Esophagus mucosa (tissue), 1 donor: ENCODE measurements around the gene PPM1N. TPM values are rescaled to one million over a fixed set of nuclear protein-coding genes. Genes with fewer than 3 reads are reported as not detected.

ENCODE experiments used
- ATAC-seq: fragments of 200-7000 bp; cut with Tn5 transposase; one replicate; pipeline ENCODE4 v1.9.1; 2020
- total RNA-seq: library from RNA; stranded (reverse); gene quantifications from one replicate; pipeline ENCODE4 v1.2.4, GENCODE V29; 2023
- donor health status: DM: yes; HTN: yes; CAD: no.

PPM1N gene
- total RNA-seq, 1 donor from 2014 or later, result 2.4 TPM

DNA sequence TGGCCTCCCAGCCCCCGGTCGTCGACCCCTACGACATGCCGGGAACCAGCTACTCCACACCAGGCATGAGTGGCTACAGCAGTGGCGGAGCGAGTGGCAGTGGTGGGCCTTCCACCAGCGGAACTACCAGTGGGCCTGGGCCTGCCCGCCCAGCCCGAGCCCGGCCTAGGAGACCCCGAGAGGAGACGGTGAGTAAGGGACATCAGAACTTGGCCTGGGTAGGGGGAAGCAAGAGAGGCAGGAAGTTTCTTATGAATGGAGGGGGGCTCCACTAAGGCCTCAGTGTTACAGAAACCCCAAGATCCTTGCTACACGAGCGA is 27.5 kb upstream of the PPM1N start:
- ATAC-seq, result no peak

DNA sequence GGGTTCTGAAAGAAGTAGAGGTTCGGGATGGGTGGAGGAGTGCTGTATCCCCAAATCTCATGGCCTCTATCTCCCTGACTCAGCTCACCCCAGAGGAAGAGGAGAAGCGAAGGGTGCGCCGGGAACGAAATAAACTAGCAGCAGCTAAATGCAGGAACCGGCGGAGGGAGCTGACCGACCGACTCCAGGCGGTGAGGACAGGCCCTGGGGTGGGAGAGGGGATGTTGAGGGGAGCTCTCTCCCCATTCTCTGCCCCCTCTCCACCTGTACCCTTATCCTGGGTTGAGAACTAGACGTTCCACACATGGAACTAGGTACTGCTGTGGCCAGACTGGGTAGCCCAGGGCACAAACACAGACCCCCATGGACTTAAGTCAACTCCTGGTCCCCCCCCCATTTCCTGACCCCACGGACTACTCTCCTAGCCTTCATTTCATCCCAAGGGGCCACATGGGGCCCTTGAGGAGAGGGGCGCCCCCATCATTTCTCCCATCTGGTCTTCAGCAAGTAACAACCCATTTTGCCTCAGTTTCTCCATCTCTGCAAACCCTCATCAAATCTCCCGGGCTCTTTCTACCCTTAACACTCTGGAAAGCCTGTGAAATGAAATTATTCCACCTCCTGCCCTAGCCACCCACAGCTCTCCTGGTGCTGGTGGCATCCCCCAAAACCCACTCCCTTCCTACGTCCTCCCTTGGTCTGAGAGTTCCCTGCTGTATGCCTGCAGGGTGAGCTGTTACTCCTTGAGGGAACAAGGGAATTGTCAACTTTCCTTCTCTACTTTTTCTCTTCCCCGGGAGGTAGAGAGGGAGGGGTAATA is 26.9 kb upstream of the PPM1N start:
- ATAC-seq, result no peak

DNA sequence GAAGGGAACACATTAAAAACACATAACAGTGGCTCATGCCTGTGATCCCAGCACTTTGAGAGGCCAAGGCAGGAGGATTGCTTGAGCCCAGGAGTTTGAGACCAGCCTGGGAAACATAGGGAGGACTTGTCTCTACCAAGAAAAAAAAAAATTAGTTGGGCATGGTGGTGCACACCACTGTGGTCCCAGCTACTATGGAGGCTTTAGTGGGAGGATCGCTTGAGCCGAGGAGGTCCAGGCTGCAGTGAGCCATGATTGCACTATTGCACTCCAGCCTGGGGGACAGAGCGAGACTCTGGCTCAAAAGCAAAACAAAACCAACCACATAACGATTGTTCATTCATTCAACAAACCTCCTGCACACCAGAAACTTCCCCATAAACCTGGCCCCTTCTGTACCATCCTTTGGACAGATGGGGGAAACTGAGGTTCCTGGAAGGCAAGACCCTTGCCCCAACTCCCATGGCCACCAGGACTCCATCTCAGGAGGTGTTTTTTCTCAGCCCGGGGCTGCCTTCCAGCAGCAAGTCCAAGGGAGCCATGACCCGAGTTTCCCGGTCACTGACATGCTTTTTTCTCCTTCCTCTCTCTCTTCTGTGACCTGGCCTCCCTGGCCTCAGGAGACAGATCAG is 26.2 kb upstream of the PPM1N start:
- no peak for ATAC-seq

DNA sequence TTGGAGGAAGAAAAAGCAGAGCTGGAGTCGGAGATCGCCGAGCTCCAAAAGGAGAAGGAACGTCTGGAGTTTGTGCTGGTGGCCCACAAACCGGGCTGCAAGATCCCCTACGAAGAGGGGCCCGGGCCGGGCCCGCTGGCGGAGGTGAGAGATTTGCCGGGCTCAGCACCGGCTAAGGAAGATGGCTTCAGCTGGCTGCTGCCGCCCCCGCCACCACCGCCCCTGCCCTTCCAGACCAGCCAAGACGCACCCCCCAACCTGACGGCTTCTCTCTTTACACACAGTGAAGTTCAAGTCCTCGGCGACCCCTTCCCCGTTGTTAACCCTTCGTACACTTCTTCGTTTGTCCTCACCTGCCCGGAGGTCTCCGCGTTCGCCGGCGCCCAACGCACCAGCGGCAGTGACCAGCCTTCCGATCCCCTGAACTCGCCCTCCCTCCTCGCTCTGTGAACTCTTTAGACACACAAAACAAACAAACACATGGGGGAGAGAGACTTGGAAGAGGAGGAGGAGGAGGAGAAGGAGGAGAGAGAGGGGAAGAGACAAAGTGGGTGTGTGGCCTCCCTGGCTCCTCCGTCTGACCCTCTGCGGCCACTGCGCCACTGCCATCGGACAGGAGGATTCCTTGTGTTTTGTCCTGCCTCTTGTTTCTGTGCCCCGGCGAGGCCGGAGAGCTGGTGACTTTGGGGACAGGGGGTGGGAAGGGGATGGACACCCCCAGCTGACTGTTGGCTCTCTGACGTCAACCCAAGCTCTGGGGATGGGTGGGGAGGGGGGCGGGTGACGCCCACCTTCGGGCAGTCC is 25.5 kb upstream of the PPM1N start:
- ATAC-seq, result no peak

DNA sequence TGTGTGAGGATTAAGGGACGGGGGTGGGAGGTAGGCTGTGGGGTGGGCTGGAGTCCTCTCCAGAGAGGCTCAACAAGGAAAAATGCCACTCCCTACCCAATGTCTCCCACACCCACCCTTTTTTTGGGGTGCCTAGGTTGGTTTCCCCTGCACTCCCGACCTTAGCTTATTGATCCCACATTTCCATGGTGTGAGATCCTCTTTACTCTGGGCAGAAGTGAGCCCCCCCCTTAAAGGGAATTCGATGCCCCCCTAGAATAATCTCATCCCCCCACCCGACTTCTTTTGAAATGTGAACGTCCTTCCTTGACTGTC is 24.9 kb upstream of the PPM1N start:
- no peak for ATAC-seq

DNA sequence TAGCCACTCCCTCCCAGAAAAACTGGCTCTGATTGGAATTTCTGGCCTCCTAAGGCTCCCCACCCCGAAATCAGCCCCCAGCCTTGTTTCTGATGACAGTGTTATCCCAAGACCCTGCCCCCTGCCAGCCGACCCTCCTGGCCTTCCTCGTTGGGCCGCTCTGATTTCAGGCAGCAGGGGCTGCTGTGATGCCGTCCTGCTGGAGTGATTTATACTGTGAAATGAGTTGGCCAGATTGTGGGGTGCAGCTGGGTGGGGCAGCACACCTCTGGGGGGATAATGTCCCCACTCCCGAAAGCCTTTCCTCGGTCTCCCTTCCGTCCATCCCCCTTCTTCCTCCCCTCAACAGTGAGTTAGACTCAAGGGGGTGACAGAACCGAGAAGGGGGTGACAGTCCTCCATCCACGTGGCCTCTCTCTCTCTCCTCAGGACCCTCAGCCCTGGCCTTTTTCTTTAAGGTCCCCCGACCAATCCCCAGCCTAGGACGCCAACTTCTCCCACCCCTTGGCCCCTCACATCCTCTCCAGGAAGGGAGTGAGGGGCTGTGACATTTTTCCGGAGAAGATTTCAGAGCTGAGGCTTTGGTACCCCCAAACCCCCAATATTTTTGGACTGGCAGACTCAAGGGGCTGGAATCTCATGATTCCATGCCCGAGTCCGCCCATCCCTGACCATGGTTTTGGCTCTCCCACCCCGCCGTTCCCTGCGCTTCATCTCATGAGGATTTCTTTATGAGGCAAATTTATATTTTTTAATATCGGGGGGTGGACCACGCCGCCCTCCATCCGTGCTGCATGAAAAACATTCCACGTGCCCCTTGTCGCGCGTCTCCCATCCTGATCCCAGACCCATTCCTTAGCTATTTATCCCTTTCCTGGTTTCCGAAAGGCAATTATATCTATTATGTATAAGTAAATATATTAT is 24.3 kb upstream of the PPM1N start:
- ATAC-seq, result no peak

DNA sequence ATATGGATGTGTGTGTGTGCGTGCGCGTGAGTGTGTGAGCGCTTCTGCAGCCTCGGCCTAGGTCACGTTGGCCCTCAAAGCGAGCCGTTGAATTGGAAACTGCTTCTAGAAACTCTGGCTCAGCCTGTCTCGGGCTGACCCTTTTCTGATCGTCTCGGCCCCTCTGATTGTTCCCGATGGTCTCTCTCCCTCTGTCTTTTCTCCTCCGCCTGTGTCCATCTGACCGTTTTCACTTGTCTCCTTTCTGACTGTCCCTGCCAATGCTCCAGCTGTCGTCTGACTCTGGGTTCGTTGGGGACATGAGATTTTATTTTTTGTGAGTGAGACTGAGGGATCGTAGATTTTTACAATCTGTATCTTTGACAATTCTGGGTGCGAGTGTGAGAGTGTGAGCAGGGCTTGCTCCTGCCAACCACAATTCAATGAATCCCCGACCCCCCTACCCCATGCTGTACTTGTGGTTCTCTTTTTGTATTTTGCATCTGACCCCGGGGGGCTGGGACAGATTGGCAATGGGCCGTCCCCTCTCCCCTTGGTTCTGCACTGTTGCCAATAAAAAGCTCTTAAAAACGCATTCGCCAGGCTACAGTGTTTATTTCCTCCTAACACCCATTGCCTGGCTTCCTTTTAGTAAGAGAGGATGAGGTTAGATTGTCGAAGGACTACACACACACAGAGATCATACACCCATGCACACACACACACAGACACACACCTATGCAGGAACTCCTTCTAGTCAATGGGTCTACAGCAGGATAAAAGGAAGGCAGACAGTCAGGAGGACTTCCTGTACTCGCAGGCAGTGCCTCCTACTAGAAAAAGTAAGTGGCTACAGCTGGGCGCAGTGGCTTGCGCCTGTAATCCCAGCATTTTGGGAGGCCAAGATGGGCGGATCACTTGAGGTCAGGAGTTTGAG is 23.4 kb upstream of the PPM1N start:
- ATAC-seq, result no peak

DNA sequence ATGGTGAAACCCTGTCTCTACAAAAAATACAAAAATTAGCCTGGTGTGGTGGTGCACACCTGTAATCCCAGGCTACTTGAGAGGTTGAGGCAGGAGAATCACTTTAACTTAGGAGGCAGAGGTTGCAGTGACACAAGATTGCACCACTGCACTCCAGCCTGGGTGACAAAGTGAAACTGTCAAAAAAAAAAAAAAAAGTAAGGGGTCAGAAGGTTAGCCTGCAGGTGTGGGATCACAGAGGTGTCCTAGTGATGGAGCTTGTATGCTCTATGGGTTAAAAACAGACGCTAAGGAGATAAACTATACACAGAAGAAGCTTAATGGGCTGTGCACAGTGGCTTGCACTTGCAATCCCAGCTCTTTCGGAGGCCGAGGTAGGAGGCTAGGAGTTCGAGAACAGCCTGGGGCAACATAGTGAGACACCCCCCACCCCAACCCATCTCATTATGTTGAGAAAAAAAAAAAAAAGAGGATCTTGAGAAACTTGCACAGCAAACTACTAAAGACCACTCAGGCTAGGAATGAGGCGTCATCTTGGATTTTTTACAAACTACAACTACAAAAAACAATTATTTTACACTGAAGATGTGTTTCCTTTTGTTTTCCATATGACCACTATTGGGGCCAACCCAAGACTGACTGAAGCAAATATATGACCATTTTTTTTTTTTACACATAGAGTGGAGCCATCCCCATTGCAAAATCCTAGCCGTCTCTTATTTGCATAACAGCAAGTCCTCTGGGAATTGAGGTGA is 22.5 kb upstream of the PPM1N start:
- ATAC-seq, result no peak

DNA sequence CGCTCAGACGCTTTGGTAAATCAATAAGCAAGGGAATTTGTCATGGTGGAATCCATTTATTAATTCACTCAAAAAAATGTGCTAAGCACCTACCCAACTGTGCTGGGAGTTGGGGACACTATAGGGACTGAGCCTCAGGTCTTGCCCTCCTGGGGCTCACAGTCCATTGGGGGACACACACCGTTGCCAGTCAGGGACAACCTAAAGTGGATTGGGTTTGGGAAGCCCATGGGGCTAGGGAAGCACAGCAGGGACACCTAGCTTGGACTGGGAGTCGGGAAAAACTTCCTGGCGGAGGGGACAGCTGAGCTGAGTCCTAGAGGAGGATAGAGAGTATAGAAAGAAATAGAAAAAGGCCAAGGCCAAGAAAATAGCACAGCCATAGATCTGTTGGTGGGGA is 21.9 kb upstream of the PPM1N start:
- ATAC-seq, result no peak

DNA sequence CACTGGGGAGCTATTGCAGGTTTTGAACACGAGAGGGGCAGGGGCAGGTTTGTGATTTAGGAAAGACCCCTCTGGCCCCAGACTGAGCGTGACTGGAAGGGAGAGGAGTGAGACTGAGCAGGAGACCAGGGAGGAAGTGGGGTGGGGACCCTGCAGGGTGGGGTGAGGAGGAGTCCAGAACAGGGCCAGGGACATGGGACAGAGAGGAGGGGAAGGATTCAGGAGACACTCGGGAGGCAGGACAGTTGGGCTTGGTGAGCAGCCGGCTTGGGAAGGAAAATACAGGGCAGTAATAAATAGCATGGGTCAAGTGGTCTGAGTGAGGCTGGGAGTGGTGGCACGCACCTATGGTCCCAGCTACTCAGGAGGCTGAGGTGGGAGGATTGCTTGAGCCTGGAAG is 21.1 kb upstream of the PPM1N start:
- no peak for ATAC-seq

DNA sequence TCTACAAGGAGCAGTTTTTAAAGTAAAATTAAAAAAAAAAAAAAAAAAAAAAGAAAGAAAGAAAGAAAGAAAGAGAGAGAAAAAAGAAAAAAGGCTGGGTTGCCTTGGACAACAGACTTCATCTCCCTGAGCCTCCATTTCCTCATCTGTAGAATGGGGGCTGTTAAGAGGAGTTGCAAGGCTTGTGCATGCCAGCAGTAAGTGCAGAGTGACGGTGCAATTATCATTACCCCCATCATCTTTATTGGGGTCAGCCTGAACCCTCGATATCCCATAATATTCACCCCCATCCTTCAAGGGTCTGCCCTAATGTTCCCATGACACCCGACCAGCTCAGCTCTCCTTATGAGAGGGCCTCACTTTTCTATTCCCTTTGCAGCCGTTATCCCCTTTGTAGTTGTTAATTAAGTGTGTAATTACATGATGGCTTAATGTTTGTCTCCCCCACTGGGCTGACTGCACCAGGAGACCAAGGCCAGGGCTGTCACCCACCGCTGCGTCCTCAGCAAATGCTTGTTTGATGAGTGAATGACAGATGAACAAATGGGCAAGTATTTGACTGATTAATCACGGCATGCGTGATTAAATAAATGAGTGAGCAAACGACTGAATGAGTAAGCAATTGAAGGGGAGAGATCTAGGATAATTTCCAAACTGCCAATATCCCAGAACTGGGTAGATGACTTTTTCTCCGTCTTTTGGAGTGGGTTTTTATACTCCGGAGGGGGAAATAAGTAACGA is 20.4 kb upstream of the PPM1N start:
- no peak for ATAC-seq

DNA sequence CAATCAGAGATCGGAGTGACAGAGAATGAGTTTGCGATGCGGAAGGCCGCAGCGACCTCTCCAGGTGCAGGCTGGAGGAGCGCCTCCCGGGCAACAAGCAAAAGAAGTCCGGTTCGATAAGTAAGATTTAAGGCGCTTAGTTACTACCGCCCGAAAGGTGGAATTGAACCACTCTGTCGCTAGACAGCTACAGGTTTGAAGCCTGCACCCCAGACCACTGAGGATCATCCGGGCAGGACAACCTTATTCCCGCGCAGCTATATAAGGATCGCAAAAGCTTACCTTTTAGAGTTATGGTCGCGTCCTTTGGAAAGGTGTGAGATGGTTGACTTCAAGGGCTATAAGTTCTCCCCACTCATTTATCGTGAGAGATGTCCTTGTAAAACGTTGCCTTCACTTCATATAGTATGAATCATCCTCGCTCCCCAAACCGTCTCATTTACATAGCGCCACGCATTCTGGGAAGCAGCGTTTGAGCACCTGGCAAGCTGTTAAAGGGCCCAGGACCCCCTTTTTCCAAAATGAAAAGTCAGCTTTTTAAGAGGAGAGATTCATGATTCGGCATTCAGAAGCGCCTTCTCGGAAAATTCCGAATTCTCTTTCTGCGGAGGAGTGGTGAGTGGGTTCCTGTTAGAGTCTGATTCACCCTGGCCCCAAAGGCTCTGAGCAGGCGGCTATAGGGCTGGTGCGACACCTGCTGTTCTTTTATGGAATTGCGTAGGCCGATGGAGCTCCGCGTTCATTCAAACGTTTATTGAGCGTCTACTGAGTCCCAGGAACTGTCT is 19.6 kb upstream of the PPM1N start:
- peak; percentile 91 for ATAC-seq

DNA sequence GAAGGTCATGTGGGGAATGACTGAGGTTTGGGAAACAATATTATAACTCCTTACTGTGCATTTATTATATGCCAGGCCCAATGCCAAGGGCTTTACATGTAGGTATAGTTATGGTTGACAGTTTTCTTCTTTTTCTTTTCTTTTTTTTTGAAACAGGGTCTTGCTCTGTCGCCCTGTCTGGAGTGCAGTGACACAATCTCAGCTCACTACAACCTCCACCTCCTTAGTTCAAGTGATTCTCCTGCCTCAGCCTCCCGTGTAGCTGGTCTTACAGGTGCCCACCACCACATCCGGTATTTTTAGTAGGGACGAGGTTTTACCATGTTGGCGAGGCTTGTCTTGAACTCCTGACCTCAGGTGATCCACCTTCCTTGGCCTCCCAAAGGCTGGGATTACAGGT is 15.2 kb upstream of the PPM1N start:
- ATAC-seq, result no peak

DNA sequence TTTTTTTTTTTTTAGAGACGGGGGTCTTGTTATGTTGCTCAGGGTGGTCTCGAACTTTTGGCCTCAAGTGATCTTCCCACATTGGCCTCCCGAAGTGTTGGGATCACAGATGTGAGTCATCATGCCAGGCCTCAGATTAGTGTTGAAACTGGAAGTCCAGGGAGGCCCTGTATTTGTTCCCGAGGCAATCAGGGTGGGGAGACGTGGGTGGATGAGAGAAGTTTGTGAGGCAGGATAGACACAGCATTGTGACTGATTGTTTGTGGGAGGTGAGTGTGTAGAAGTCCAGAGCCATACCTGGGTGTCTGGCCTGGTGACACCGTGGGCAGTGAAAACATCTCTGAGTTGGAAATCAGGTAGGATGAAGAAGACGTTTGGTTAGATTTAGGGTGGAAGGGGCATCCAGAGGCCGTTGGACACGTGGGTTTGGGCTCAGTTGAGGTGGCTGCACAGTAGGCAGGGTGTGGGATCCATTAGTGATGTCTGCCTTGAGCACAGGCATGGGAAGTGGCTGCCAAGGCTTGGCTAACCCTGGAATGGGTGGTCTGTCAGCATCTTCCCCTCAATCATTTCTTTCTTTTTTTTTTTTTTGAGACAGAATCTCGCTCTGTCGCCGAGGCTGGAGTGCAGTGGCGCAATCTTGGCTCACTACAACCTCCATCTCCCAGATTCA is 13.8 kb upstream of the PPM1N start:
- peak; percentile 19 for ATAC-seq

DNA sequence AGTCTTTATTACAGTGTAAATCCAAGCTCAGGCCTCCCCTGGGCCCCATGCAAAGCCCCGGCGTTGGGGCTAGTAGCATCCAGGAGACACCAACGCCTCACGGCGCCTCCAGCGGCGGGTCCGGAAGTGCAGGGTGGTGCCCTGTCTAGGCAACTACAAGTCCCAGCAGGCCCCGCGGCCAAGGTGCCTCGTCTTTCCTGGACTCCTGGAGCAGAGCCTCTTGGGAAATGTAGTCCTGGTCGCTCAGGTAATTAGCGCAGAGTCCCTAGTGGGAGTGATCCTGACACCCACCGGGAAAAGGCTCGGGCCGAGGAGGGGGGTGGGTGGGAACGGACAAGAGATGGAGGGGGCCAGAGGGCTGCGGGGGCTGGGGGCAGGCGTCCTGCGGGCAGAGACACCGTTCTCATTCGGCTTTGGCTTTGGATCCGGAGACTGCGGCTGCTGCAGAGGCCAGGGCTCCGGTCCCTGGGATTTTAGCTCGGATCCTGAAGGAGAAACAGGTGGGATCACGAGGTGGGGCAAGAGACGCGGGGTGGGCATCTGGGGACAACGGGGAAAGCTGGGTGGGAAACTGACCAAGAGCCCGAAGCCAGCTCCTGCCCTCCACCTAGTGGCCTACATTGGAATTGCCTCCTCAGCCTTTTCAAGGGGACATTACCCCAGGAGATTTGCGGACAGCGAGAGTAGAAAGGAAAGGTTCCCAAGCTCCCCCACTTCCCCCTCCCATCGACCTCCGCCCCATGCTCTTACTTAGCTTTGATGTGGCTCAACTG is 12.8 kb upstream of the PPM1N start:
- ATAC-seq, result peak; percentile 97

DNA sequence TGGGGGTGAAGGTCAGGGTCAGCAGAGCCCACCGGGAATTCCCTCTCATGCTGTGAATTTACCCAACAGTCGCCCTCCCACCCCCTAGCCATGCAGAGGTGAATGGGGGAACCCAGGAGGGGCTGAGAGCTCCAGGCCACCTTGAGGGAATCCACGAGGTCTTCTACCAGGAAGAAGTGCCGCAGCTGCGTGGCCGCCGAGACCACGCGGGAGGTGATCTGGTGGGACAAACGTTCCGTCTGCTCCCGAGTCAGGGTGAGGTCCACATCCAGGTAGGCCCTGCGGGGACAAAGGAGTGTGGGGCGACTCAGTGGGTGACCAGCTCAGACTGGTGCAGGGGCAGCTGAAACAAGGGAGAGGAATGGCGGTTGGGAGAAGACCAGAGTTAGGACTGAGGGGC is 9.5 kb upstream of the PPM1N start:
- ATAC-seq, result no peak

DNA sequence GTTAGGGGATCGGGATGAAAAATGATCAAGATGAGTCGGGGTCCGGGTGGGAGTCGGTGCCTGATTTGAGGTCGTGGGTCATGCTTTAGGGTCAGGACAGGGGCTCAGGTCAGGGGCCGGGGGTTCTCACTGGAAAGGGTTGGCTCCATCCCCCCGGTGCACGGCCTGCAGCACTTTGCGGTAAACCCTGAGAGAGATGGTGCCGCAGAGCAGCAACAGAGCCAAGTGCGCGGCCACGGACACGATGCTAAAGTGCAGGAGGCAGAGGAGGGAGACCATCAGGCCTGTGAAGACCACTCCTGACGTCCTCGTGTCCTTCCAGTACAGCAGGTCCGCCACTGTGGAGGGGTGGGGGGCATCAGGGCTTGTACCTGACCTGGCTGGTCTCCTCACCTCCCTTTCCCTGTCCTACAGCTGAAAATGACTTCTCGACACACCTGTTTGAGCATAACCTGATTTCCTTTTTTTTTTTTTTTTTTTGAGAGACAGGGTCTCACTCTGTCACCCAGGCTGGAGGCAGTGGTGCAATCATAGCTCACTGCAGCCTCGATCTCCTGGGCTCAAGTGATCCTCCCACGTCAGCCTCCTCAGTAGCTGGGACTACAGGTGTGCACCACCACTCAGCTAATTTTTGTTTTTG is 8.9 kb upstream of the PPM1N start:
- ATAC-seq, result no peak
